Kidney (tissue), 14 donors: Measurements from ENCODE around the gene NAPA. TPM values are rescaled to one million over a fixed set of nuclear protein-coding genes. Genes with fewer than 3 reads are reported as not detected.

Experiments
- DNase-seq, 5 donors: peaks; one replicate each; pipeline ENCODE4 v3.0.0-alpha.2; 2013 to 2020
- FAIRE-seq: peaks from 2 replicates; lab custom pipeline; 2012; peaks lifted over from hg19 to GRCh38; lab: Jason Lieb, UNC
- H3K27ac ChIP-seq, 2 donors: one replicate each; pipeline ENCODE4 v1.7.0; 2013; ENCODE audit warnings: low read depth in 2 of 2, low read length in 2 of 2, inconsistent platforms in 1 of 2
- H3K27me3 ChIP-seq: one replicate; pipeline ENCODE4 v1.7.1; 2013; ENCODE audit warnings: low read length, inconsistent platforms; ENCODE audit not compliant: control insufficient read depth, insufficient read depth
- H3K36me3 ChIP-seq, 3 donors: one replicate each; pipeline versions ENCODE4 v1.7.0 to v1.7.1; 2013; ENCODE audit warnings: low read length in 3 of 3, control low read depth in 1 of 3, inconsistent platforms in 1 of 3; ENCODE audit not compliant: insufficient read depth in 3 of 3, control insufficient read depth in 2 of 3
- H3K4me1 ChIP-seq, 3 donors: one replicate each; pipeline versions ENCODE4 v1.7.0 to v1.7.1; 2013; ENCODE audit warnings: low read length in 3 of 3, inconsistent platforms in 1 of 3, low read depth in 1 of 3; ENCODE audit not compliant: control insufficient read depth in 2 of 3, insufficient read depth in 2 of 3
- H3K4me3 ChIP-seq, 3 donors: one replicate each; pipeline versions ENCODE4 v1.7.0 to v1.8.1; 2013; ENCODE audit warnings: low read length in 3 of 3, control low read depth in 1 of 3, inconsistent platforms in 1 of 3
- H3K9ac ChIP-seq, 3 donors: one replicate each; pipeline versions ENCODE4 v1.7.0 to v1.7.1; 2013; ENCODE audit warnings: low read length in 3 of 3, control low read depth in 1 of 3, inconsistent platforms in 1 of 3
- H3K9me3 ChIP-seq, 3 donors: one replicate each; pipeline versions ENCODE4 v1.7.0 to v1.7.1; 2013; ENCODE audit warnings: low read length in 3 of 3, control low read depth in 1 of 3, inconsistent platforms in 1 of 3; ENCODE audit not compliant: control insufficient read depth in 2 of 3, insufficient read depth in 1 of 3
- CTCF ChIP-seq: IDR thresholded peaks from 3 replicates; pipeline ENCODE4 v1.5.1; 2012; ENCODE audit warnings: mild to moderate bottlenecking, moderate library complexity, borderline replicate concordance; ENCODE audit not compliant: insufficient read depth; ENCODE audit errors: extremely low read depth
- intact Hi-C: fragments of 100-400 bp; cut with DNase I; formaldehyde crosslinking; loops from one replicate; pipeline ENCODE4 v1.11.1; 2022
- polyA plus RNA-seq: library from polyadenylated mRNA; stranded (reverse); fragments of 350-450 nt; fragmentation: Illumina TruSeq; extraction: RNeasy Lipid Tissue Mini Kit (QIAGEN cat#74804); gene quantifications from one replicate; pipeline ENCODE4 v1.2.3, GENCODE V29; 2014; ENCODE audit warnings: low read depth, low replicate concordance; ENCODE audit not compliant: insufficient read depth
- total RNA-seq: library from RNA; stranded (reverse); fragmentation: NEBNext Ultra II Directional; extraction: Animal tissue kit (Norgen Biotek cat#: 25700); gene quantifications from one replicate; pipeline ENCODE4 v1.2.1, GENCODE V29; 2021
- donor health status: control.
- donor health status: control.
- donor health status: control.
- donor health status: control.
- donor health status: control.
- donor health status: DM: yes; HTN: yes; CAD: no.
- donor health status: Normal renal cell carcinoma (clear cell type).

The NAPA gene
- total and polyA plus RNA-seq, 2 donors from 2014 or later: 136 to 213 TPM

DNA sequence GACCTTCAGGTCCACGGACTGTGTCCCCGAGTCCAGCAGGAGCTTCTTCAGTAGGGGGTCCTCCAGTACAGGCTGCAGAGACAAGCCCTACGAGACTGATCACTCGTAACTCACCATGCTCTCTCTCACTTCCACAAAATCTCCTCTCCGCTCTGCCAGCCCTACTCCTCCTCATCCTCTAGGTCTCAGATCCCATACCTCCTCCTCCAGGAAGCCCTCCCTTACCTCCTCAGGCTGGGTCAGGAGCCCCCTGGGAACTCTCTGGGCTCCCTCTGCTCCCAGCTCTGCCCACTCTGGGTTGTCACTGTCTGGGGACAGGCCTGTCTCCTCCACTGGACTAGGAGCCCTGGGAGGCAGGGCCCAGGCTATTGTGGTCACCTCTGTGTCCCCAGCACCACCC is 23.9 kb upstream of the NAPA start:
- Histone ChIP-seq H3K27ac (no peak overlapping the region), H3K9me3 (no peaks in the 10 kb centered on the region), H3K4me3 (no peak overlapping the region), H3K36me3 (no peaks in the 10 kb centered on the region), H3K27me3 (no peaks in the 10 kb centered on the region), H3K9ac (no peak overlapping the region), H3K4me1 (no peaks in the 10 kb centered on the region)
- DNase-seq (peak in 1 of 5 donors; percentile 37), FAIRE-seq (no peak)
- intact Hi-C loops: no loop called here
- no peak for TF ChIP-seq CTCF

DNA sequence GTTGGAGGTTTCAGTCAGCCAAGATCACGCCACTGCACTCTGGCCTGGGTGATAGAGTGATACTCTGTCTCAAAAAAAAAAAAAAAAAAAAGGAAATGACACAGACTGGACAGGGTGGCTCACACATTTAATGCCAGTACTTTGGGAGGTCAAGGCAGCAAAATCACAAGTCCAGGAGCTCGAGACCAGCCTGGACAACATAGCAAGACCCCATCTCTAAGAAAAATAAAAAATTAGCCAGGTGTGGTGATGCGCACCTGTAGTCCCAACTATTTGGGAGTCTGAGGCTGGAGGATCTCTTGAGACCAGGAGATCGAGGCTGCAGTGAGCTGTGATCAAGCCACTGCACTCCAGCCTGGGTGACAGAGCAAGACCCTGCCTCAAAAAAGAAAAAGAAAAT is 22.6 kb upstream of the NAPA start:
- Histone ChIP-seq H3K4me1 (no peaks in the 10 kb centered on the region), H3K9me3 (no peaks in the 10 kb centered on the region), H3K36me3 (no peaks in the 10 kb centered on the region), H3K4me3 (no peak overlapping the region), H3K27me3 (no peaks in the 10 kb centered on the region), H3K27ac (no peak overlapping the region), H3K9ac (no peak overlapping the region)
- FAIRE-seq (no peak), DNase-seq (no peak)
- TF ChIP-seq CTCF: no peak
- intact Hi-C loops: no loop called here

DNA sequence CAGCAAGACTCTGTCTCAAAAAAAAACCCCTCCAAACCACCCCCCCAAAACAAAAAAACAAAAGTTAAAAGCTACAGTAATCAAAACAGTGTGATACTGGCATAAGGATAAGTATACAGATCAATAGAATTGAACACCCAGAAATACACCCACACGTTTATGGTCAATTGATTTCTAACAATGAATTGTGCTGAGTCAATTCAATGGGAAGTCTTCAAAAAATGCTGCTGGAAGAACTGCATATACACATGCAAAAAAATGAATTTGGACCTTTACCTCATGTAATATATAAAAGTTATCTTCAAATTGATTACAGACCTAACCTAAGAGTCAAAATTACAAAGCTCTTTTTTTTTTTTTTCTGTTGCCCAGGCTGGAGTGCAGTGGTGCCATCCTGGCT is 19.8 kb upstream of the NAPA start:
- DNase-seq (no peak), FAIRE-seq (no peak)
- Histone ChIP-seq H3K9me3 (no peaks in the 10 kb centered on the region), H3K27me3 (no peaks in the 10 kb centered on the region), H3K9ac (no peak overlapping the region), H3K36me3 (no peaks in the 10 kb centered on the region), H3K4me3 (no peak overlapping the region), H3K27ac (no peak overlapping the region), H3K4me1 (no peaks in the 10 kb centered on the region)
- no peak for TF ChIP-seq CTCF
- intact Hi-C loops: no loop called here
